Measurements from ENCODE around the gene SLX4IP.

Gene SLX4IP

DNA sequence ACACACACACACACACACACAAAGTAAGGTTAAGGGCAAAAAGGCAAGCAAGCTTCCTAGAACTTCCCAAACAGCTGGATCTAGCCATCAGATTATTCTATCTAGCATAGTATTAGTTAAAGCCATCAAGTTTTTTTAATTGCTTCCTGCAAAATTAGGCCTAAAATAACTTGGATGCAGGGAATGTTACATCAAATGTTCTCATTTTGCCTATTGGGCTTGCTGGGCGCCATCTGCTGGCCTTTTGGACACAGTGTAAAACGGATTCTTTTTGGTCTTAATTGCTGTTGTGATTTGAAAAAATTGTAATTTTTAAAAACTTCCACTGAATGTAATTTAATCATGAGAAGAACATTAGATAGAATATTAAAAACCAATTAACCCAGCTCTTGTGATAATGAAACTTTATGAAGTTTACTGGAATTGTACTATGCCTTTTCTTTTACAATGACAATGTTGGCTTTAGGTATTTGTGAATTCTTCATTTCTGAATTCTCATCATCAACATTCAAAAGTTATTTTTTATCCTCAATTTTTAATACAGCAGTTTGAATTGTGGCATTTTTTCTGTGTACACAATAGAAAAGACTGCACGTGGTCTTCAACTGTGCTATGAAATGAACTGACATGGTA lies 7.9 kb upstream of the SLX4IP start:
- DNase-seq = peak in 23 of 56 donors; percentile 1 to 75 (median 30)

DNA sequence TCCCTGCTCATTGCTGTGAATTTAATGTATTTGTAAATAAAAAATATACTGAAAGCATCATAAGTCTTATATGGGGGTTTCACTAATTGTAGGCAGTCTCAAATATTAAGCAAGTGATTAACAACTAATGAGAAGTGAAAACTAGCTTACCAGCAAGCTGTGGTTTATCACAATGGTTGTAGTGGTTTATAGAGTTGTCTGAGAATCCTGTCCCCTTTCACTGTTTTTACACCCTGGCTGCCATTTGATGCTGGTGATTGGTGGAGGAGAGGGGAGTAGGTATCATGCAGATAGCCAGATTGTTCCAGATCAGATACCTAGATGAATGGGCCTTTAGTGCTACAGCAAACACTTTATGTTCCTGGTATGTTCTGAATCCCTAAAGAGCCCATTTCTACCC lies 7.1 kb upstream of the SLX4IP start:
- DNase-seq = no peak

DNA sequence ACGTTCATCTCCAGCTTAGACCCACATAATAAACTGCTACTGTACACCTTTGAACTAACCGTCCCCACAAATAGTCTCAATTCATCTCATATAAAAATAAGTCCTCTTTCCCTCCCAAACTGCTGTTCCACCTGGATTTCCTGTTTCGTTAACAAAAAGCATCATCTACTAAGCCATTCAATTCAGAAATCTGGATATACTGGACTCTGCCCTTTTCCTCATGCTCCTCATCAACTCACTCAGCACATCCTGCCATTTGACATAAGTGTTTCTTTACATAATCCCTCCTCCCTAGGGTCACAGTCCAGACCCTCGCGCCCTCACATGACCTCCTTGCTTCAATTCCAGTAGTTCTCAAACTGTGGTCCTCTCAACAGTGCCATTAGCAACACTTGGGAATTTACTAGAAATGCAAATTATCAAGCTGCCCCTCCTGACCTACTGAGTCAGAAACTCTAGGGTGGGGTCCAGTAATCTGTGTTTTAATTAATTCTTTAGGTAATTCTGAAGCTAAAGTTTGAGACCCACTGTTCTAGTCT lies 5.6 kb upstream of the SLX4IP start:
- DNase-seq = no peak

DNA sequence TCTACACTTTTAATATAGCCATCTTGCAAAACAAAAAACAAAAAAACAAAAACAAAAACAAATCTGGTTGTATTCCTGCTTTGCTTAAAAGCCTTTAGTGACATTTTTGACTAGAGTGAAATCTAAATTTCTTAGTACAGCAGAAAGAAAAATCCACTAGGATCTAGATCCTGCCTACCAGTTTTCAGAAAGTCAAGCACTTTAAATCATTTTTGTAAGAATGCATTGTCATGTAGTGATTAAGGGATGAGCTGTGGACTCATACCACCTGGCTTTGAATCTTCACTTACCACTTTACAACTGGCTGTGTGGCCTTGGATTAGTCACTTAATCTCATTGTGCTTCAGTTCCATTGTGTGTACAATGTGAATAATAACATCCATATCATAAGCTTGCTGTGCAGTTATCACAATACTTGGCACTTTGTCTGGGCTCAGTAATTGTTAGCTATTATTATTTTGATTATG lies 5.1 kb upstream of the SLX4IP start:
- no peak for DNase-seq

DNA sequence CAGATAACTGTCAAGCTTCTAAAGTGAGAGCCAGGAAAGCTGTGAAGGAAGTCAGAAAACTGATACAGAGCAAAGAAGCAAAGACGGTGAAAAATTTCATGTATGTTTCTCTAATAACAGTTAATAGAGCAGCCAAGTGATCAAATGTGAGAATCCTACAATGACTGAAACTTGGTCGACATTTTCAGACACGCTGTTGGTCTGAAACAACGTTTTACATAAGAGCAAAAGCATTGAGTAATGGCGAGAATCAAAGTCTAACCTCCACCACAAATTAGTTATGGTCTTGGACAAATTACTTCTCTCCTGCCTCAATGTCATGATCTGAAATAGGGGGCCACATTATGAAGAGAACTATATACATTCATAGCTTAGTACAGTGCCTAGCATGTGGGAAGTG lies 4.4 kb upstream of the SLX4IP start:
- DNase-seq = no peak

DNA sequence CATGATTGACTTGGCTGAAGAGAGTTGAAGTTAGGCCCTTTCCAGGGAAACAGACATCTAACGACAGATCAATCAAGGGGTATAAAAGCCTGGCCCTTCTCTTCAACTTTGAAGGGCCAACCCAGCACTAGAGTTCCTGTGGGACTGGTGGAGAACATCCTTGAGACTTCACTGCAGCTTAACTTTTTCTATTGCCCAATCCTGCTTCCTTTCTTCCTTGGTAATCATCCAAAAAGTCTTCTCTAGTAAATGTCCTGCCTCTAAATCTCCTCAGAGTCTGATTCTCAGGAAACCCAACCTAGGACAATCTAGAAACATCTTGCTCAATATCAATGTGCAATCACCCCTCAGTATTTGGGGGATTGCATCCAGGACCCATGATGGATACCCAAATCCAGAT lies 3.0 kb upstream of the SLX4IP start:
- no peak for DNase-seq

DNA sequence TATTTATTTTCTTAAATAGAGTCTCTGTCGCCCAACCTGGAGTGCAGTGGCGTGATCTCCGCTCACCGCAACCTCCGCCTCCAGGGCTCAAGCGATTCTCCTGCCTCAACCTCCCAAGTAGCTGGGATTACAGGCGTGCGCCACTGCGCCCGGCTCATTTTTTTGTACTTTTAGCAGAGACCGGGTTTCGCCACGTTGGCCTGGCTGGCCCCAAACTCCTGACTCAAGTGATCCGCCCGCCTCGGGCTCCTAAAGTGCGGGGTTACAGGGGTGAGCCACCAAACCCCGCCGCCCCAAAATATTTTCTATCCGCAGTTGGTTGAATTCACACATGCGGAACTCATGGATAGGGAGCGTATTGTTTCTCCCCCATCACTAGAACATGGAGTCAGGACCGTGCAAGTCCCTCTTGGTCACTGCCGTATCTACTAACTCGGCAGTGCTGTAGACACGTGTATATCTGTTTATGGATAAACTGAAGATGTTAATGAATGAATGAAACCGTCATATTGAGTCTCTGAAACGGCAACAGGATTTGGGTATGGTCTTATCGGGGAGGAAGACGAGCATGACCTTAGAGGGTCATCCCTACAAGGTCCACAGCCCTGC lies 2.0 kb upstream of the SLX4IP start:
- no peak for DNase-seq

DNA sequence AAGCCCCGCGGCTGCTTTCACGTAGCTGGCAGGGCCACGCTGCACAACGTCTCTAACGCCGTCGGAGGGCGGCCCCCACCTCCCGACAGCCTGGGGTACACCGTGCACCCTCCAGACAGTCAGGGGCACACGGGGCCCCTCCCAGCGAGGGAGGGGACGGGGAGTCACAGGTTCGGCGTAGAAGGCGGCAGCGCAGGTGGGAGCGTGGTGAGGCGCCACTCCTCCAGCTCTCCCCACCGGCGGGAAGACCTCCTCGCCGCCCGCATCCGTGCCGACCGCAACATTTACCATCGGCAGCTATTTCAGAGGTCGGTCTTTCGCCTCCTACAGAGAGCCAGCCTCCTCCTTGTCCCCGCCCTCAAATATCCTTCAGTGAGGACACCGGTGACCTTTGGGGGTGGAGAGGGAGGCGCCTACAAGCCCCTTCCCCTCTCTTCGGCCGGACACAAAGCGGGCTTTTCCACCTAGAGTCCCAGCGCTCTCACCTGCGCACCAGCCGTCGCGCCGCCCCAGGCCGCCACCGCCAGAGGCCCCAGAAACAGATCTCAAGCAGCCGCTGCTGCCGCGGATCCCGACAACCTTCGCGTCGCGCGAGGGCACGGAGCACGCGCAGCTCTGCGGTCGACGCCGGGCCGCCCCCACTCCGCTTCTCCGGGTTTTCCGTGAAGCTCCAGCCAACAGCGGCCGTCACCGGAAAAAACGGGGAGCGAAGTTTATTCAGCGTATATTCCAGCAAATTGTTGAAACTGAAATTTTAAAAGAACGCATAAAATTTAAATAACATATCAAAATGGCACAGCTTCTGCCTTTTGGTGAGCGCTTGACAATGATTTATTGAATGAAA lies 1.3 kb upstream of the SLX4IP start, which contains the start of gene MKKS:
MKKS (minus strand) TSS at position 600 of the 844 bp plus-strand sequence. CDS start 20,708 bp downstream, outside the sequence.
- DNase-seq = peak in 55 of 56 donors; percentile 19 to 95 (median 82)

DNA sequence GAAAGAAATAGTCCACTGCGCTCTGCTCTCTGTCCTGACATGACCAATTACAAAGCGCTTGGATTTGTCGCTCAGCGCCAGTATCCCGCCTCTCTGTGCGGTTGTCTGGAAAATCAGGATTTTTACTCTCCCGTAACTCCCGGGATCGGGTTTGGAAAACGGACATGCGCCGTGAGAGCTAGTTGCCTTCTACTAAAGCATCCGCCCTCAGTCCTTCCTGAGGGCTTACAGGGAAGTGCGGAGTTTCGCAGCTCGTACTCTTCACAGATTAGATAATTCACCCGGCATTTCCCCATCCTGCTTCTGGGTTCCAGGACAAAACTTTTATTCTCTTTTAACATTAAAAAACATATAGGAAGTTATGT lies 656 bp upstream of the SLX4IP start:
- DNase-seq = peak; percentile 54 to 98 (median 90)

DNA sequence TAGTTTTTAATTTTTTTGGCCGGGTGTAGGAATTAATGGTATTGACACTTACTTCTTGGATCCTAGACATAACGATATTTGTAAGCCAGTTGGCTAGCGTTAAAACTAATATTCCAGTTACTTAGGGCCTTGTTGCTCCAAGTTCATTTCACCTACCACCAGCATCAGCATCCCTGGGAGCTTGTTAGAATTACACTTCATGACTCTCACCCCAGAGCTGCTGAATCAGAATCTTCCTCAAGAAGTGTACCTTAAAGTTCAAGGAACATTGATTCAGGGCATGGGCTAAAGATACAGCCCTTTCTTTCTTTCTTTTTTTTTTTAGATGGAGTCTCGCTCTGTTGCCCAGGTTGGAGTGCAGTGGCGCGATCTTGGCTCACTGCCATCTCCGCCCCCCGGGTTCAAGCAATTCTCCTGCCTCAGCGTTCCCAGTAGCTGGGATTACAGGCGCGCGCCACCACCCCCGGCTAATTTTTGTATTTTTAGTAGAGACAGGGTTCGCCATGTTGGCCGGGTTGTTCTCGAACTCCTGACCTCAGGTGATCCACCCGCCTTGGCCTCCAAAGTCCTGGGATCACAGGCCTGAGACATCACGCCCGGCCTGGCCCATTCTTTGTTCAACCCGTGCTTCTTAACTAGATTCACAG lies 1.1 kb downstream of the SLX4IP start:
- peak in 1 of 56 donors; percentile 5 for DNase-seq

DNA sequence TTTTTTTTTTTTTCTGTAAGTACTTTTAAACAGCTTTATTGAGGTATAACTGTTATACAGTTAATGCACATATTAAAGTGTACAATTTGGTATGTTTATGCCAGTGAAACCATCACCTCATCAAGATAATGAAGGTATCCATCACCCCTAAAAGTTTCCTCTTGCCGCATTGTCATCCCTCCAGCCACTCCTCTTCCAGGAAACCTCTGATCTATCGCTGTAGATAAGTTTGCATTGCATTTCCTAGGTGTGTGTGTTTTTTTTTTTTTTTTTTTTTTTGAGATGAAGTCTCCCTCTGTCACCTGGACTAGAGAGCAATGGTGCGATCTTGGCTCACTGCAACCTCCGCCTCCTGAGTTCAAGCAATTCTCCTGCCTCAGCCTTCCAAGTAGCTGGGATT lies 3.1 kb downstream of the SLX4IP start:
- DNase-seq = no peak

DNA sequence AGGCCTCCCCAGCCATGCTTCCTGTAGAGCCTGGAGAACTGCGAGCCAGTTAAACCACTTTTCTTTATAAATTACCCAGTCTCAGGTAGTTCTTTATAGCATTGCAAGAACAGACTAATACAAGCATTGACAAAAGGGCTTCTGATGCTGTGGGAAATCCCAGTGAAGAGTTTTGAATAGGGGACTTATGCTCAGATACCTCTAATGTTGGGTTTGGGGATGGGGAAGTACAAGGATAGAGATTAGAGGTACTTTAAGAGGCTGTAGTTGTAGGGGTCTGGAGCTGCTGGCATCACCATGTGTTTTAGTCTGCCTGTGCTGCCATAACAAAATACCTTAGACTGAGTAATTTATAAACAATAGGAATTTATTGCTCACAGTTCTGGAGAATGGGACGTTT lies 8.8 kb downstream of the SLX4IP start:
- no peak for DNase-seq

DNA sequence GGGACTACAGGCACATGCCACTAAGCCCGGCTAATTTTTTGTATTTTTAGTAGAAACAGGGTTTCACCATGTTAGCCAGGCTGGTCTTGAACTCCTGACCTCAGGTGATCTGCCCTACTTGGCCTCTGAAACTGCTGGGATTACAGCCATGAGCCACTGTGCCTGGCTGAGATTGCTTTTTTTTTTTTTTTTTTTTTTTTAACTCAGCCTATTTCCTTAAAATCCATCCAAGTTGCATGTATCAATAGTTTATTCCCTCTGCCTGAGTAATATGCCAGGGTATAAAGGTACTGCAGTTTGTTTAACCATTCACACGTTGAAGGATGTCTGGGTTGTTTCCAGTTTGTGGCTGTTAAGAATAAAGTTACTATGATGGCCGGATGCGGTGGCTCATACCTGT lies 10.7 kb downstream of the SLX4IP start:
- DNase-seq = no peak

DNA sequence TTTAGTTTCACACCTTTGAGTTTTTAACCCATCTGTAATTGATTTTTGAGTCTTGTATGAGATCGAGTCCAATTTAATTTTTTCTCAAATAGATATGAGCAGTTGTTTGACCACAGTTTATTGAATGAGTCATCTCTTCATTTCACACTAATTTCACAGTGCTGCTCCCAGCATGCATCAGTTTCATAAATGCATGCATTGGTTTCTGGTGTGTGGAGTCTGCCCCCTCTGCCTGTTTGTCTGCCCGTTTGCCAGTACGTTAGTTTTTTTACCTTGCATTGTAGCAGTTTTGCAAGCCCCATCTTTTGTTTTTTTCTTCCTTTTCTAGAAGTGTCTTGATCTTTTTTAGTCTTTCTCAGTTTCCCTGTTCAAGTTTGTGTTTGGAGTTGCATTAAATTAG lies 11.9 kb downstream of the SLX4IP start:
- DNase-seq = no peak

DNA sequence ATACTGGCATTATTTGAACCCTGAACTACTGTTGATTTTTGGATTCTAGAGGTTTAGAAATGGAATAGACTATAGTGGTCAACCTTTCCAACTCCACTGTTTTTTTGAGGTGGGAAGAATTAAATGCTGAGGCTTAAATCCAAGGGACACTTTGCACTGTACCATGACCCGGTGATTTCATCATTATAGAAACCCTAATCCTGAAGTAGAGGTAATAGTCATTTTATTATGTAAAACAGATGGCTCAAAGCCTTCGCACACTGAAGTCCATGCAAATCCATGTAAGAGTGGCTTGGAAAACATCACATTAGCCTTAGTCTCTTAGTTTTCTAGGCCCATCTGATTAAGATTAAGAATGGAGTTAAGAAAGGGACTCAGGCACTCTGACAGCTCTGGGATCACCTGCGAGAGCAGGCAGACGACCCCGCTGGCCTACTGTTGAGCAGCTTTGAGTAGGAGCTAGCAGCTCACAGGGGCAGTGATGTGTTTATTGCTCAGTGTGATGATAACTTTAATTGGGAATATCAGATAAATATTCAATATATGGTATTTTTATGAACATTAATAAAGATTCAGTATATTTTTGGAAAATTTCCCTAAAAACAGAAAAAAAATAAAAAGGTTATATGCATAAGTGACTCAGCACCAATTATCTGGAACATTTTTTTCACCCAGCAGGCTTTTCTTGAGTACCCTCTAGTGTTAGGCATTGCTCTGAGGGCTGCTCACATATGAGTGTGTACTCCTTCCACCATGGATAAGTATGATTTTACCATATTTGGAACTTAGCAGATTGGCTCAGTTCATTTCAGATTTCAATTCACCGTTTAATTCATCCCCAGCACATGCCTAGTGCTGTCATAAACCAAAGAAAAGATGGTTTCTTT lies 13.4 kb downstream of the SLX4IP start:
- DNase-seq = no peak

DNA sequence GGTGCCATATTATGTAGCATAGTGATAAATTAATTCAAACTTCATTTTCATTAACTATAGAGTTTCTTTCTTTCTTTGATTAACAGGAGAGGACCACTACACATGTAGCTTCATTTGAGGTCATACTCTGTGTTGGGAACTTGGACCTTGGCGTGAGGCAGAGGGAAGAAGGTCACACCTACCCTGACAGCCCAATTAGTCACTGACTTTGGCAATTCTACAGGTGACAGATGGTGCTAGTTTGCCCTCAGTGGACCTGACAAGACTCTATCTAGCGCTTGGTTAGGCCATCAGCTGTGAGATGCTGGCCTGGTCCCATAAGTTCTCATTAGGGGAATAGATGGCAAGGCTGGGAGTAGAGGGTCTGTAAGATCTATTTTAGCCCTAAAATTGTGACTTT lies 14.2 kb downstream of the SLX4IP start:
- no peak for DNase-seq

DNA sequence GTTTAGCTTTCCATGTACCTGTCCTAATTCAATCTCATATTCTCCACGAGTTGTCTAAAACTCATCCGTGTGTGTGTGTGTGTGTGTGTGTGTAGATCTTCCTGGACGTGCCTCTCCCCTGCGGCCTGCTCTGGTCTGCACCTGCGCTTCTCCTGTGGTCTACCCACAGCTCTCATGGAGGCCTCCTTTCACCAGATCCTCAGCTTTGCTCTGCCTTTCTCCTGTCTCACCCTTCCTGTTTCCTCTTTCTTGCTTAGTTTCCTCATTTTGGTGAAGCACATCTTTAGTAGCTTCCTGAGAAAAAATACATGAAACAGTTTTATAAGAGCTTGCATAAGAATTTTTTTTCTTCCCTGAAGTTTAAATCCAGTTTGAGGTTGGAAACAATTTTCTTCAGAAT lies 18.1 kb downstream of the SLX4IP start:
- DNase-seq = no peak

DNA sequence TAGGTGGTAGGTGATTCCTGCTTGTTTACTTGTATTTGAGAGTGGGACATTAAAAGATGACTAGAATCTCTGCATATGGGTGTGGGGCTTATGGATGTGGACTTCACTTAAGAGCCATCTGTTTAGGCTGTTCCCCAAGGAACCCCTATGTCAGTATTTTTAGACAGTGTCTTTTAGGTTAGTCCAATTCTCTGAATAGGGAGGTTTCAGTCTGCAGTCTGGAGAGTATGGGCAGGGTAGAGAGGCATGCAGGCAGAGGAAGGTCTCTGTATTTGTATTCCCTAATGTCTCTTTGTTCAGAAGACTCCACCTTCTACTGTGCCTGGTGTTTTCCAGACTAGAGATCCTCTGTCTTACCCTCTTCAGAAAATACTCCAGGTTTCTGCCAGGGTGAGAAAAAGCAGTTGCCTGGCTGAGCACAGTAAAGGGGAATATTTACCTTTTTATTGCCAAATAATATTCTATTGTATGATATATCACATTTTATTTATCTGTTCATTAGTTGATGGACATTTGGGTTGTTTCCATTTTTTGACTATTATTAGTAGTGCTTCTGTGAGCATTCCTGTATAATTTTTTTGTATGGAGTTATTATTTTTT lies 19.1 kb downstream of the SLX4IP start:
- no peak for DNase-seq

DNA sequence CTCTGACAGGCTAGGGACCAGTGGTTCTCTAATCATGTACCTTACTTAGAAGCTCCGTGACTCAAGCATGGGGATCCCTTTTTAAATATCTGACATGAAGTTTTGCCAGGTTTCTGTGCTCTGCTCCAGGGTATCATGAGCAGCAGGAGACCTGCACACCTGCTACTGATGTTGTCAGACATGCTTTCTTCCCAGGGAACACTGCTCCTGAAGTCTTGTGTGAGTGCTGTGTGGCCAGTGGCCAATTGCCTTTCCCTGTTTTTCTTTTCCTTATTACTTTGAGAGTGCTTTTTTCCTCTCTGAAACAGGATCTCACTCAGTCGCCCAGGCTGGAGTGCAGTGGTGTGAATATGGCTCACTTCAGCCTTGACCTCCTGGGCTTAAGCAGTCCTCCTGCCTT lies 26.4 kb downstream of the SLX4IP start:
- no peak for DNase-seq

DNA sequence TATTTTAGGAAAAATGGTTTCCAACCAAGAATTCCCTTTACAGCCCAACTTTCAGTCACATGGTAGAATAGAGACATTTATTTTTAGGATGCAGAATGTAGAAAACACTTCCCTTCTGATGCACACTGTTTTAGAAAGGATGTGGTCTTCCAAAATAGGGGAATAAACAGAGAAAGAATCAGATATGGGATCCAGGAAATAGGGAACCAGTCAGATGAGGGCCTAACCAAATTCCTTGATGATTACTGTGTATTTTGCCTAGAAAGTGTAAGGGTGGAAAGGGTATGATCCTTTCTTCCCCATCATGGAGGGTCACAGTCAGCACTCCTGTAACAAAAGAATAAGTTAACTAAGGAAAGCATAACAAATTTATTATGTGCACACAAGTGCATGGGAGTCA lies 27.4 kb downstream of the SLX4IP start:
- no peak for DNase-seq
